H1 (cell line): ENCODE data around the gene DDX50. TPM values are rescaled to one million over a fixed set of nuclear protein-coding genes. Genes with fewer than 3 reads are reported as not detected.

Source experiments
- CTCF ChIA-PET: fragments of 300-600 bp; sonication (Branson Sonifier 250); formaldehyde crosslinking; loops from one replicate; lab custom pipeline; 2021; ENCODE audit not compliant: partially characterized antibody; lab: Charles Lee
- POLR2A ChIA-PET: fragments of 300-600 bp; sonication (Branson Sonifier 250); formaldehyde crosslinking; loops from one replicate; lab custom pipeline; 2021; ENCODE audit warnings: inconsistent platforms; ENCODE audit not compliant: partially characterized antibody; lab: Charles Lee
- DNase-seq, 2 experiments: peaks; one replicate each; pipeline versions ENCODE4 v3.0.0 to v3.0.0-alpha.2; 2010 to 2022; ENCODE audit warnings: low spot score in 2 of 2, low read depth in 1 of 2, mixed read lengths in 1 of 2
- FAIRE-seq: peaks from 2 replicates; lab custom pipeline; 2011; peaks lifted over from hg19 to GRCh38; lab: Jason Lieb, UNC
- H2AFZ ChIP-seq: 2 replicates; pipeline ENCODE4 v1.8.1; 2012; ENCODE audit warnings: low read length, inconsistent platforms
- H2AK5ac ChIP-seq: 2 replicates; pipeline ENCODE4 v1.6.1; 2013; ENCODE audit warnings: low read depth, low read length
- H2BK120ac ChIP-seq: replicated peaks from 2 replicates; pipeline ENCODE3; 2013; ENCODE audit warnings: low read depth, low read length, inconsistent platforms
- H2BK12ac ChIP-seq: 2 replicates; pipeline ENCODE4 v1.6.1; 2013; ENCODE audit warnings: low read depth, low read length
- H2BK15ac ChIP-seq: 2 replicates; pipeline ENCODE4 v1.6.1; 2013; ENCODE audit warnings: low read length
- H2BK20ac ChIP-seq: 2 replicates; pipeline ENCODE4 v1.6.1; 2013; ENCODE audit warnings: low read length
- H2BK5ac ChIP-seq: 2 replicates; pipeline ENCODE4 v1.6.1; 2013; ENCODE audit warnings: low read depth, low read length
- H3K14ac ChIP-seq: 2 replicates; pipeline ENCODE4 v1.6.1; 2013; ENCODE audit warnings: inconsistent platforms; ENCODE audit not compliant: insufficient read length
- H3K18ac ChIP-seq: 2 replicates; pipeline ENCODE4 v1.6.1; 2013; ENCODE audit warnings: low read length; ENCODE audit errors: extremely low read depth
- H3K23ac ChIP-seq: 2 replicates; pipeline ENCODE4 v1.6.1; 2013; ENCODE audit warnings: inconsistent platforms; ENCODE audit not compliant: insufficient read length
- H3K23me2 ChIP-seq: 2 replicates; pipeline ENCODE4 v1.6.1; 2013; ENCODE audit warnings: low read depth, low read length
- H3K27ac ChIP-seq: 2 replicates; pipeline ENCODE4 v1.6.1; 2011; ENCODE audit warnings: low read depth, low read length, inconsistent platforms
- H3K27me3 ChIP-seq, 4 experiments: replicated peaks in 1 of 4; 1 replicate in 1 of 4; 2 replicates in 3 of 4; pipeline versions ENCODE4 v1.6.1 to v1.8.1; 2011 to 2013; ENCODE audit warnings: low read length in 3 of 4, mild to moderate bottlenecking in 3 of 4, inconsistent platforms in 2 of 4, mixed read lengths in 2 of 4, moderate library complexity in 1 of 4; ENCODE audit not compliant: control insufficient read depth in 3 of 4, insufficient read depth in 3 of 4; ENCODE audit errors: extremely low read depth in 1 of 4
- H3K36me3 ChIP-seq, 4 experiments: 2 replicates each; pipeline versions ENCODE4 v1.6.1 to v1.8.1; 2011 to 2013; ENCODE audit warnings: mild to moderate bottlenecking in 4 of 4, low read length in 3 of 4, moderate library complexity in 2 of 4, control low read depth in 1 of 4, inconsistent platforms in 1 of 4; ENCODE audit not compliant: insufficient read depth in 4 of 4, control insufficient read depth in 2 of 4
- H3K4ac ChIP-seq: replicated peaks from 2 replicates; pipeline ENCODE3; 2013; ENCODE audit warnings: low read length, low read depth, mixed read lengths, inconsistent platforms; ENCODE audit not compliant: insufficient read length
- H3K4me1 ChIP-seq, 4 experiments: replicated peaks in 1 of 4; 1 replicate in 1 of 4; 2 replicates in 3 of 4; pipeline versions ENCODE4 v1.6.1 to v1.8.1; 2011 to 2013; ENCODE audit warnings: low read length in 3 of 4, inconsistent platforms in 2 of 4, mixed read lengths in 1 of 4; ENCODE audit not compliant: insufficient read depth in 4 of 4, control insufficient read depth in 3 of 4
- H3K4me2 ChIP-seq, 2 experiments: 2 replicates each; pipeline versions ENCODE4 v1.6.1 to v1.8.1; 2011 to 2013; ENCODE audit warnings: low read depth in 2 of 2, low read length in 2 of 2, control low read depth in 1 of 2, inconsistent platforms in 1 of 2, mild to moderate bottlenecking in 1 of 2; ENCODE audit not compliant: insufficient read depth in 1 of 2
- H3K4me3 ChIP-seq, 4 experiments: fragments of 200-600, 300-600 bp in 1 of 4; sonication (generic), shearing (Covaris generic), sonication (Bioruptor Twin) in 1 of 4; 2 replicates each; pipeline versions ENCODE4 v1.5.1 to v1.8.1; 2011 to 2016; ENCODE audit warnings: low read length in 4 of 4, low read depth in 3 of 4, control low read depth in 2 of 4, inconsistent platforms in 2 of 4, mild to moderate bottlenecking in 2 of 4, mixed read lengths in 1 of 4, moderate library complexity in 1 of 4; ENCODE audit not compliant: insufficient read depth in 2 of 4; ENCODE audit errors: extremely low read depth in 1 of 4
- H3K56ac ChIP-seq: replicated peaks from 2 replicates; pipeline ENCODE3; 2013; ENCODE audit warnings: low read depth, mild to moderate bottlenecking, mixed read lengths, low read length, inconsistent platforms; ENCODE audit not compliant: insufficient read length
- H3K79me1 ChIP-seq: 2 replicates; pipeline ENCODE4 v1.6.1; 2013; ENCODE audit warnings: low read depth, low read length, control low read depth
- H3K79me2 ChIP-seq, 2 experiments: 2 replicates each; pipeline versions ENCODE4 v1.6.1 to v1.8.1; 2012 to 2013; ENCODE audit warnings: low read length in 2 of 2, mild to moderate bottlenecking in 2 of 2, inconsistent platforms in 1 of 2; ENCODE audit not compliant: insufficient read depth in 2 of 2, control insufficient read depth in 1 of 2
- H3K9ac ChIP-seq, 4 experiments: replicated peaks in 1 of 4; 1 replicate in 1 of 4; 2 replicates in 3 of 4; pipeline versions ENCODE4 v1.6.1 to v1.8.1; 2011 to 2013; ENCODE audit warnings: low read depth in 3 of 4, low read length in 3 of 4, control low read depth in 2 of 4, mild to moderate bottlenecking in 2 of 4, moderate library complexity in 2 of 4, inconsistent platforms in 1 of 4; ENCODE audit errors: extremely low read depth in 1 of 4
- H3K9me3 ChIP-seq, 2 experiments: 2 replicates each; pipeline versions ENCODE4 v1.6.1 to v1.8.1; 2012 to 2013; ENCODE audit warnings: mild to moderate bottlenecking in 2 of 2, moderate library complexity in 2 of 2, control low read depth in 1 of 2, inconsistent platforms in 1 of 2, low read depth in 1 of 2, low read length in 1 of 2, mixed read lengths in 1 of 2; ENCODE audit not compliant: insufficient read depth in 2 of 2
- H4K20me1 ChIP-seq, 2 experiments: replicated peaks in 1 of 2; 2 replicates each; pipeline versions ENCODE3 to v1.8.1; 2011 to 2013; ENCODE audit warnings: inconsistent platforms in 2 of 2, low read length in 2 of 2, mild to moderate bottlenecking in 1 of 2; ENCODE audit not compliant: insufficient read depth in 2 of 2, control insufficient read depth in 1 of 2
- H4K5ac ChIP-seq: 2 replicates; pipeline ENCODE4 v1.6.1; 2013; ENCODE audit warnings: low read length, low read depth, mixed read lengths, inconsistent platforms; ENCODE audit not compliant: insufficient read length
- H4K8ac ChIP-seq: 2 replicates; pipeline ENCODE4 v1.8.0; 2013; ENCODE audit warnings: mild to moderate bottlenecking, moderate library complexity, low read length, inconsistent platforms; ENCODE audit not compliant: insufficient read depth; ENCODE audit errors: extremely low read depth
- H4K91ac ChIP-seq: replicated peaks from 2 replicates; pipeline ENCODE3; 2013; ENCODE audit warnings: low read length, mixed read lengths, inconsistent platforms; ENCODE audit not compliant: insufficient read length
- ATF3 ChIP-seq: IDR thresholded peaks from 2 replicates; pipeline ENCODE4 v1.6.1; 2011; ENCODE audit warnings: low read depth, mild to moderate bottlenecking, low read length; ENCODE audit not compliant: insufficient read depth
- CTCF ChIP-seq, 3 experiments: IDR thresholded peaks; 1 replicate in 2 of 3; 2 replicates in 1 of 3; pipeline versions ENCODE4 v1.5.1 to v1.6.1; 2011; ENCODE audit warnings: low read length in 3 of 3, mild to moderate bottlenecking in 3 of 3, inconsistent platforms in 2 of 3, low read depth in 1 of 3, moderate library complexity in 1 of 3; ENCODE audit not compliant: insufficient read depth in 1 of 3; ENCODE audit errors: control extremely low read depth in 1 of 3
- EZH2 ChIP-seq: fragments of 200-600 bp; sonication (generic); IDR thresholded peaks from 2 replicates; pipeline ENCODE4 v1.7.1; 2012; ENCODE audit warnings: low read depth, mild to moderate bottlenecking, moderate library complexity, low read length, inconsistent platforms; ENCODE audit not compliant: severe bottlenecking
- FOSL1 ChIP-seq: IDR thresholded peaks from 2 replicates; pipeline ENCODE4 v1.6.1; 2011; ENCODE audit warnings: mild to moderate bottlenecking, low read depth, low read length, moderate library complexity; ENCODE audit not compliant: insufficient read depth
- NANOG ChIP-seq: IDR thresholded peaks from 2 replicates; pipeline ENCODE4 v1.6.1; 2011; ENCODE audit warnings: low read length, low read depth, mild to moderate bottlenecking, inconsistent platforms; ENCODE audit not compliant: insufficient read depth, poor library complexity, severe bottlenecking
- NRF1 ChIP-seq: IDR thresholded peaks from 2 replicates; pipeline ENCODE4 v1.6.1; 2011; ENCODE audit warnings: mild to moderate bottlenecking, low read depth, low read length, improper control_type of control experiment
- SP2 ChIP-seq: IDR thresholded peaks from 2 replicates; pipeline ENCODE4 v1.6.1; 2012; ENCODE audit warnings: mild to moderate bottlenecking, low read length, inconsistent platforms
- SP4 ChIP-seq: IDR thresholded peaks from 2 replicates; pipeline ENCODE4 v1.6.1; 2012; ENCODE audit warnings: low read length, inconsistent platforms
- TAF7 ChIP-seq: optimal IDR thresholded peaks from 2 replicates; pipeline ENCODE3; 2011; ENCODE audit warnings: low read depth, mild to moderate bottlenecking, inconsistent platforms, low read length, moderate library complexity, borderline replicate concordance
- TEAD4 ChIP-seq: IDR thresholded peaks from 2 replicates; pipeline ENCODE4 v1.6.1; 2012; ENCODE audit warnings: low read depth, low read length, inconsistent platforms, mixed read lengths
- ZNF274 ChIP-seq: IDR thresholded peaks from 2 replicates; pipeline ENCODE4 v1.7.0; 2012; ENCODE audit warnings: low read length, borderline replicate concordance; ENCODE audit errors: extremely low read depth
- WGBS, 2 experiments: shearing (Covaris generic) in 1 of 2; methylation state at CpG; one replicate each; pipeline versions ENCODE4 v1.1.6 to v1.1.7; 2013 to 2015; ENCODE audit warnings: low lambda C conversion rate in 2 of 2, mixed read lengths in 2 of 2, inconsistent platforms in 1 of 2, low coverage in 1 of 2, missing lambda C conversion rate in 1 of 2; ENCODE audit not compliant: insufficient replicate concordance in 2 of 2, insufficient coverage in 1 of 2, insufficient read length in 1 of 2; ENCODE audit errors: extremely low coverage in 1 of 2, missing lambda C conversion rate in 1 of 2; 5-methylcytosine and 5-hydroxymethylcytosine counted together
- polyA plus RNA-seq, 7 experiments: library from polyadenylated mRNA; depleted of rRNA in 3 of 7; stranded (reverse) in 5 of 7; unstranded in 2 of 7; fragments of >200 nt in 5 of 7; fragments of 200-250 nt in 2 of 7; gene quantifications; 1 replicate in 5 of 7; 2 replicates in 1 of 7; 4 replicates in 1 of 7; pipeline versions ENCODE4 v1.2.1 to v1.2.3, GENCODE V29; 2011 to 2013; ENCODE audit warnings: missing spikeins in 2 of 7, mixed read lengths in 2 of 7
- total RNA-seq: library from RNA; stranded (reverse); fragmentation: NEBNext Ultra II Directional; extraction: Animal tissue kit (Norgen Biotek cat#: 25700); gene quantifications from 2 replicates; pipeline ENCODE4 v1.2.1, GENCODE V29; 2021

The DDX50 gene
- total and polyA plus RNA-seq, 2 of the 8 experiments (the other 6 are each of a cell fraction or from before 2014, with no cell fraction given), result 20.0 to 36.5 TPM

GRCh38 chr10:68870061-68870460 is 31.1 kb upstream of the DDX50 start:
- Histone ChIP-seq H3K23me2 (no peaks in the 10 kb centered on the region), H3K23ac (no peak overlapping the region), H2BK120ac (no peak overlapping the region), H2AFZ (no peak overlapping the region), H2BK20ac (peak overlapping the region; percentile 37; the same call in 1 of the 2 replicates), H3K27me3 (no peaks in the 10 kb centered on the region), H2BK5ac (no peak overlapping the region), H3K14ac (no peak overlapping the region), H2BK15ac (no peak overlapping the region), H3K36me3 (no peaks in the 10 kb centered on the region), H3K79me1 (no peaks in the 10 kb centered on the region), H3K4ac (no peak overlapping the region), H3K79me2 (no peaks in the 10 kb centered on the region), H4K8ac (no peak overlapping the region), H4K91ac (no peak overlapping the region), H3K56ac (no peak overlapping the region), H3K4me2 (no peak overlapping the region), H3K9ac (no peak overlapping the region), H3K27ac (no peak overlapping the region), H3K18ac (peak overlapping the region; percentile 5; the same call in 1 of the 2 replicates), H2BK12ac (no peak overlapping the region), H2AK5ac (no peak overlapping the region), H3K4me3 (no peak overlapping the region), H4K5ac (no peak overlapping the region), H4K20me1 (no peaks in the 10 kb centered on the region), H3K4me1 (peaks cover 0 to 13% (median 7%) of the 10 kb centered on the region in 4 experiments; a peak in 4 of 7 replicates), H3K9me3 (peaks cover 8 to 21% of the 10 kb centered on the region in 2 experiments)
- no peak for FAIRE-seq
- ChIA-PET POLR2A (interaction anchor here (1.6 kb wide), 1 partner anchor 30 kb away, joined by 4 read pairs; no protein-coding TSS in a partner anchor), CTCF (interaction anchor here (0.7 kb wide), 1 partner anchor 26 kb away, joined by 3 read pairs; no protein-coding TSS in a partner anchor)
- DNase-seq, result no peak
- WGBS, 2 experiments, result 85% methylated on average over 2 of the region's 2 CpGs; no CpG with 5 or more reads in 1 of the 2 experiments
- TF ChIP-seq SP4 (no peak), CTCF (IDR thresholded peaks at IDR 0.05; ENCODE audit: control extremely low read depth in 1 of 3, insufficient read depth in 1 of 3, low read depth in 1 of 3, low read length in 3 of 3) (no peak), FOSL1 (no peak), TAF7 (no peak), ATF3 (no peak), NANOG (no peak), ZNF274 (no peak), TEAD4 (no peak), SP2 (no peak), EZH2 (no peak), NRF1 (no peak)
